Hepatocyte (in vitro differentiated cells): ENCODE measurements around the gene GLIPR1. TPM values are rescaled to one million over a fixed set of nuclear protein-coding genes. Genes with fewer than 3 reads are reported as not detected.

Source experiments
- DNase-seq: peaks from one replicate; pipeline ENCODE4 v3.0.0-alpha.2; 2016; ENCODE audit warnings: low spot score
- H2AFZ ChIP-seq: fragments of 200-600 bp; sonication (generic); 2 replicates; pipeline ENCODE4 v1.6.0; 2016; ENCODE audit warnings: antibody characterized with exemption, mild to moderate bottlenecking
- H3K27ac ChIP-seq: fragments of 200-600 bp; sonication (generic); 2 replicates; pipeline ENCODE4 v1.5.1; 2016; ENCODE audit warnings: mild to moderate bottlenecking
- H3K27me3 ChIP-seq: fragments of 200-600 bp; sonication (generic); 2 replicates; pipeline ENCODE4 v1.6.1; 2016
- H3K36me3 ChIP-seq: fragments of 200-600 bp; sonication (generic); replicated peaks from 2 replicates; pipeline ENCODE4 v1.5.1; 2016; ENCODE audit warnings: low read depth; ENCODE audit not compliant: insufficient read depth
- H3K4me1 ChIP-seq: fragments of 200-600 bp; sonication (generic); 2 replicates; pipeline ENCODE4 v1.5.1; 2016; ENCODE audit warnings: mild to moderate bottlenecking, moderate library complexity; ENCODE audit not compliant: insufficient read depth
- H3K4me2 ChIP-seq: fragments of 200-600 bp; sonication (generic); 2 replicates; pipeline ENCODE4 v1.6.0; 2016
- H3K4me3 ChIP-seq: fragments of 200-600 bp; sonication (generic); 2 replicates; pipeline ENCODE4 v1.5.1; 2016; ENCODE audit warnings: mild to moderate bottlenecking
- H3K79me2 ChIP-seq: fragments of 200-600 bp; sonication (generic); 2 replicates; pipeline ENCODE4 v1.6.0; 2017; ENCODE audit warnings: mild to moderate bottlenecking
- H3K9me2 ChIP-seq: fragments of 200-600 bp; sonication (generic); replicated peaks from 2 replicates; pipeline ENCODE4 v1.6.0; 2017; ENCODE audit warnings: mild to moderate bottlenecking; ENCODE audit not compliant: insufficient read depth
- H3K9me3 ChIP-seq: fragments of 200-600 bp; sonication (generic); 2 replicates; pipeline ENCODE4 v1.5.1; 2016; ENCODE audit warnings: low read depth, mild to moderate bottlenecking
- H4K20me1 ChIP-seq: fragments of 200-600 bp; sonication (generic); 2 replicates; pipeline ENCODE4 v1.6.0; 2016; ENCODE audit warnings: mild to moderate bottlenecking; ENCODE audit not compliant: insufficient read depth, poor library complexity, severe bottlenecking
- CTCF ChIP-seq: fragments of 200-600 bp; sonication (generic); IDR thresholded peaks from 2 replicates; pipeline ENCODE4 v1.5.1; 2016; ENCODE audit warnings: antibody characterized with exemption, mild to moderate bottlenecking; ENCODE audit not compliant: poor library complexity
- EZH2 ChIP-seq: fragments of 200-600 bp; sonication (generic); IDR thresholded peaks from 2 replicates; pipeline ENCODE4 v1.6.1; 2016; ENCODE audit warnings: antibody characterized with exemption, mild to moderate bottlenecking, borderline replicate concordance
- EZH2phosphoT487 ChIP-seq: fragments of 200-600 bp; sonication (generic); IDR thresholded peaks from one replicate; pipeline ENCODE4 v1.6.1; 2018; ENCODE audit warnings: antibody characterized with exemption, mild to moderate bottlenecking, low read depth, moderate library complexity; ENCODE audit not compliant: unreplicated experiment, severe bottlenecking
- WGBS: methylation state at CpG from one replicate; pipeline ENCODE4 v1.1.6; 2016; ENCODE audit warnings: low lambda C conversion rate; ENCODE audit errors: missing lambda C conversion rate; 5-methylcytosine and 5-hydroxymethylcytosine counted together
- polyA plus RNA-seq: library from polyadenylated mRNA; unstranded; fragments of >200 nt; fragmentation: Nextera tagmentation; extraction: Ambion mirVana; gene quantifications from 2 replicates; pipeline ENCODE4 v1.2.1, GENCODE V29; 2016
- total RNA-seq: library from RNA; depleted of rRNA; stranded (reverse); fragments of >200 nt; gene quantifications from 2 replicates; pipeline ENCODE4 v1.2.3, GENCODE V29; 2014

The GLIPR1 gene
- total and polyA plus RNA-seq, 2 experiments from 2014 or later: 6.9 to 24.5 TPM

- Histone ChIP-seq H3K27me3 (no peaks in the 10 kb centered on the region), H3K79me2 (no peaks in the 10 kb centered on the region), H3K4me2 (no peak overlapping the region), H3K27ac (no peak overlapping the region), H4K20me1 (no peaks in the 10 kb centered on the region), H2AFZ (no peak overlapping the region), H3K4me1 (peaks cover 3% of the 10 kb centered on the region), H3K36me3 (no peaks in the 10 kb centered on the region), H3K9me2 (no peaks in the 10 kb centered on the region), H3K9me3 (no peaks in the 10 kb centered on the region), H3K4me3 (no peak overlapping the region)
- no peak for DNase-seq
- 71% methylated on average over 1 of the region's 1 CpG for WGBS
- TF ChIP-seq CTCF: no peak
- TF ChIP-seq EZH2: no peak
- TF ChIP-seq EZH2phosphoT487: no peak
Observed at GRCh38 chr12:75553398-75553797, 72.8 kb downstream of the GLIPR1 start.

Other genes with a start within 250 kb of the GLIPR1 start
- 2.0 and 2.6 TPM in 2 replicates for gene CAPS2, start 150.4 kb upstream of the GLIPR1 start, total RNA-seq
- 2.4 and 3.7 TPM in 2 replicates for gene CAPS2, start 150.4 kb upstream of the GLIPR1 start, polyA plus RNA-seq
- gene GLIPR1L1, start 146.1 kb upstream of the GLIPR1 start, total RNA-seq: not detected in 2 replicates
- gene GLIPR1L1, start 146.1 kb upstream of the GLIPR1 start, polyA plus RNA-seq: 0.27 TPM in 1 of 2 replicates, not detected in the other
- gene GLIPR1L2, start 89.7 kb upstream of the GLIPR1 start, total RNA-seq: 1.1 TPM in 1 of 2 replicates, not detected in the other
- gene GLIPR1L2, start 89.7 kb upstream of the GLIPR1 start, polyA plus RNA-seq: 0.86 and 0.92 TPM in 2 replicates
- gene KRR1, start 30.9 kb downstream of the GLIPR1 start, total RNA-seq: 28.2 and 42.8 TPM in 2 replicates
- 23.6 and 29.7 TPM in 2 replicates for gene KRR1, start 30.9 kb downstream of the GLIPR1 start, polyA plus RNA-seq